ENCODE measurements around the gene CTBP2. TPM values are rescaled to one million over a fixed set of nuclear protein-coding genes. Genes with fewer than 3 reads are reported as not detected.

Gene CTBP2
- total and polyA plus RNA-seq, 2 of the 13 experiments (the other 11 are each of a cell fraction or from before 2014, with no cell fraction given), result 0.08 TPM; not detected in 1

GRCh38 chr10:125072794-125073193 lies 87.6 kb downstream of the CTBP2 start:
- H3K4me2 ChIP-seq (ENCODE audit: low read depth, low read length), result no peak overlapping the region
- ATAC-seq (no peak), DNase-seq (ENCODE audit: low spot score) (no peak), FAIRE-seq (no peak)
- H3K4me1 ChIP-seq (ENCODE audit: insufficient read depth, low read length), result no peaks in the 10 kb centered on the region
- no peak overlapping the region for H3K4me3 ChIP-seq (replicated peaks in 1 of 3; ENCODE audit: insufficient read depth in 1 of 3, low read depth in 2 of 3, low read length in 3 of 3)
- ChIA-PET POLR2A (no interaction called here), CTCF (ENCODE audit: low intra/inter-chr PET ratio, low total read pairs) (no interaction called here)
- in situ Hi-C loops (cut with HindIII; ENCODE audit: extremely low pct_ligation_motif_present, low pct_unique_long_range_greater_than_20kb), result no loop called here
- BruUV-seq (replicated peaks), result no TSS peak
- H3K27ac ChIP-seq (ENCODE audit: extremely low read length, insufficient read depth, low read length), result no peak overlapping the region
- peaks cover 5 to 36% of the 10 kb centered on the region in 2 experiments; a peak in 4 of 5 replicates for H3K27me3 ChIP-seq (ENCODE audit: control insufficient read depth in 1 of 2, insufficient read depth in 2 of 2, low read length in 2 of 2)
- 64% methylated on average over 4 of the region's 4 CpGs for WGBS (ENCODE audit: low lambda C conversion rate)
- H4K20me1 ChIP-seq (ENCODE audit: insufficient read depth, low read length), result no peaks in the 10 kb centered on the region
- H2AFZ ChIP-seq (ENCODE audit: low read length), result no peak overlapping the region
- H3K79me2 ChIP-seq (ENCODE audit: insufficient read depth, low read length), result no peaks in the 10 kb centered on the region
- H3K9ac ChIP-seq (ENCODE audit: insufficient read depth, low read depth, low read length), result no peak overlapping the region
- TF ChIP-seq ZNF570 (CRISPR knock-in tag; IDR thresholded peaks at IDR 0.05; ENCODE audit: borderline replicate concordance) (no peak), HOXA3 (CRISPR knock-in tag; IDR thresholded peaks at IDR 0.05) (no peak), BATF2 (CRISPR knock-in tag; IDR thresholded peaks at IDR 0.05) (no peak), ZNF607 (CRISPR knock-in tag; IDR thresholded peaks at IDR 0.05; ENCODE audit: borderline replicate concordance) (no peak), RFXANK (CRISPR knock-in tag; IDR thresholded peaks at IDR 0.05) (no peak), NFE2L1 (CRISPR knock-in tag; IDR thresholded peaks at IDR 0.05; ENCODE audit: borderline replicate concordance) (no peak), THYN1 (CRISPR knock-in tag; IDR thresholded peaks at IDR 0.05; ENCODE audit: borderline replicate concordance, low read depth) (no peak), ZSCAN22 (CRISPR knock-in tag; IDR thresholded peaks at IDR 0.05) (no peak), EHMT2 (IDR thresholded peaks at IDR 0.05; ENCODE audit: borderline replicate concordance, low read depth, low read length) (no peak), SP140L (CRISPR knock-in tag; IDR thresholded peaks at IDR 0.05; ENCODE audit: borderline replicate concordance) (no peak)
- TF ChIP-seq, protein P1, sequence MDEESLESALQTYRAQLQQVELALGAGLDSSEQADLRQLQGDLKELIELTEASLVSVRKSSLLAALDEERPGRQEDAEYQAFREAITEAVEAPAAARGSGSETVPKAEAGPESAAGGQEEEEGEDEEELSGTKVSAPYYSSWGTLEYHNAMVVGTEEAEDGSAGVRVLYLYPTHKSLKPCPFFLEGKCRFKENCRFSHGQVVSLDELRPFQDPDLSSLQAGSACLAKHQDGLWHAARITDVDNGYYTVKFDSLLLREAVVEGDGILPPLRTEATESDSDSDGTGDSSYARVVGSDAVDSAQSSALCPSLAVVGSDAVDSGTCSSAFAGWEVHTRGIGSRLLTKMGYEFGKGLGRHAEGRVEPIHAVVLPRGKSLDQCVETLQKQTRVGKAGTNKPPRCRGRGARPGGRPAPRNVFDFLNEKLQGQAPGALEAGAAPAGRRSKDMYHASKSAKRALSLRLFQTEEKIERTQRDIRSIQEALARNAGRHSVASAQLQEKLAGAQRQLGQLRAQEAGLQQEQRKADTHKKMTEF (CRISPR knock-in tag; IDR thresholded peaks at IDR 0.05), result no peak
- no peaks in the 10 kb centered on the region for H3K9me3 ChIP-seq (ENCODE audit: low read length)
- intact Hi-C loops (cut with micrococcal nuclease; ENCODE audit: unreplicated experiment), result no loop called here
- H3K36me3 ChIP-seq (replicated peaks in 1 of 2; ENCODE audit: control insufficient read depth in 1 of 2, insufficient read depth in 2 of 2, low read length in 2 of 2), result no peaks in the 10 kb centered on the region

Data from HepG2 (cell line).